Upper lobe of left lung (tissue), 6 donors: Measurements from ENCODE around the gene SKIL. TPM values are rescaled to one million over a fixed set of nuclear protein-coding genes. Genes with fewer than 3 reads are reported as not detected.

Source experiments
- ATAC-seq, 2 donors: fragments of 200-7000 bp; cut with Tn5 transposase; one replicate each; pipeline ENCODE4 v1.9.1; 2022; ENCODE audit warnings: mild to moderate bottlenecking in 2 of 2, moderate library complexity in 2 of 2; ENCODE audit not compliant: low FRiP score in 2 of 2
- DNase-seq, 2 donors: peaks; one replicate each; pipeline ENCODE4 v3.0.0-alpha.2; 2019 to 2020
- H3K27ac ChIP-seq, 4 donors: fragments of 200-600 bp; sonication (generic); one replicate each; pipeline ENCODE4 v1.5.1; 2016 to 2019
- H3K27me3 ChIP-seq, 4 donors: fragments of 200-600 bp; sonication (generic); one replicate each; pipeline ENCODE4 v1.5.1; 2017 to 2019
- H3K36me3 ChIP-seq, 4 donors: fragments of 200-600 bp; sonication (generic); one replicate each; pipeline ENCODE4 v1.5.1; 2016 to 2019
- H3K4me1 ChIP-seq, 4 donors: fragments of 200-600 bp; sonication (generic); one replicate each; pipeline ENCODE4 v1.5.1; 2018 to 2019
- H3K4me3 ChIP-seq, 4 donors: fragments of 200-600 bp; sonication (generic); one replicate each; pipeline ENCODE4 v1.5.1; 2017 to 2019; ENCODE audit warnings: mild to moderate bottlenecking in 2 of 4, moderate library complexity in 1 of 4
- H3K9me3 ChIP-seq, 4 donors: fragments of 200-600 bp; sonication (generic); one replicate each; pipeline ENCODE4 v1.5.1; 2018 to 2019
- EP300 ChIP-seq, 4 donors: sonication (generic); formaldehyde crosslinking; IDR thresholded peaks; one replicate each; pipeline ENCODE4 v1.5.1; 2017; ENCODE audit warnings: antibody characterized with exemption in 4 of 4, control low read depth in 2 of 4
- POLR2A ChIP-seq, 4 donors: fragments of 450-650 bp; IDR thresholded peaks; one replicate each; pipeline ENCODE4 v1.5.1; 2016 to 2017; ENCODE audit warnings: antibody characterized with exemption in 4 of 4, mild to moderate bottlenecking in 2 of 4
- POLR2AphosphoS5 ChIP-seq, 2 donors: sonication (generic); formaldehyde crosslinking; IDR thresholded peaks; one replicate each; pipeline ENCODE4 v1.5.1; 2017; ENCODE audit warnings: antibody characterized with exemption in 2 of 2
- WGBS, 2 donors: methylation state at CpG; one replicate each; pipeline ENCODE4 v1.1.5; 2017 to 2018; 5-methylcytosine and 5-hydroxymethylcytosine counted together
- total RNA-seq, 6 donors: library from RNA; depleted of rRNA in 4 of 6; stranded (reverse); fragments of >200 nt in 4 of 6; gene quantifications; one replicate each; pipeline versions ENCODE4 v1.1.0 to v1.2.1, GENCODE V29; 2016 to 2021
- TF ChIP-seq, protein P1 (sequence below), 6 experiments: fragments of 450-650 bp in 4 of 6; fragments of 200-600 bp in 2 of 6; sonication (generic) in 2 of 6; IDR thresholded peaks; one replicate each; pipeline ENCODE4 v1.5.1; 2016 to 2019; ENCODE audit warnings: antibody characterized with exemption in 6 of 6
- donor health status: DM: no; HTN: no; CAD: no; lungs with moderate emphysema.
- donor health status: DM: no; HTN: yes; CAD: no; lungs with severe emphysema.

The SKIL gene
- total RNA-seq, 6 donors from 2014 or later, result 26.2 to 80.8 (median 69.3) TPM

DNA sequence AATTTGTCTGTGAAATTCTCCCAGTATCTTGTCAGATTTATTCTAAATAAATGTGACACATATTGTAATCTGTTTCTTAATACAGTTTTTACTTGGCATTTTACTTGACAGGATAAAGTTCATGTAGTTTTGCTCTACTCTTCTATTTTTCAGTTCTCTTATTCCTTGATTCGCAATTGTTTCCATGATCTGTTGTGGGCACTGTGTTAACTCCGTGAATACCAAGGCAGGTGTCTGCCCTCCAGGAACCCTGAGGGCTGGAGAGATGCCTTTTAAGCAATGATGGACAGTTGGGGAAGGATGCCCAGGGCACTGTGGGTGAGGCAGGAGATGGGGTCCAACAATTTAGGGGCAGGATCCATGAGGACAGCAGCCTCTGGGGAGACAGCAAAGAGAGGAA is 64.2 kb downstream of the SKIL start:
- no peaks in the 10 kb centered on the region for H3K36me3 ChIP-seq
- no peaks in the 10 kb centered on the region for H3K9me3 ChIP-seq
- H3K4me3 ChIP-seq, result peak overlapping the region in 2 of 4 donors; percentile 31 to 54
- peak overlapping the region in 3 of 4 donors; percentile 78 to 87 (median 83) for H3K27ac ChIP-seq
- no peak for DNase-seq
- peaks cover 19 to 24% (median 20%) of the 10 kb centered on the region in 4 donors for H3K4me1 ChIP-seq
- H3K27me3 ChIP-seq, result peaks cover 0 to 20% (median 14%) of the 10 kb centered on the region in 4 donors
- WGBS, 2 donors, result 60 to 85% methylated on average over 2 of the region's 2 CpGs
- TF ChIP-seq POLR2A (IDR thresholded peaks at IDR 0.05) (no peak), POLR2AphosphoS5 (IDR thresholded peaks at IDR 0.05) (no peak), EP300 (IDR thresholded peaks at IDR 0.05) (no peak)
- TF ChIP-seq, protein P1, sequence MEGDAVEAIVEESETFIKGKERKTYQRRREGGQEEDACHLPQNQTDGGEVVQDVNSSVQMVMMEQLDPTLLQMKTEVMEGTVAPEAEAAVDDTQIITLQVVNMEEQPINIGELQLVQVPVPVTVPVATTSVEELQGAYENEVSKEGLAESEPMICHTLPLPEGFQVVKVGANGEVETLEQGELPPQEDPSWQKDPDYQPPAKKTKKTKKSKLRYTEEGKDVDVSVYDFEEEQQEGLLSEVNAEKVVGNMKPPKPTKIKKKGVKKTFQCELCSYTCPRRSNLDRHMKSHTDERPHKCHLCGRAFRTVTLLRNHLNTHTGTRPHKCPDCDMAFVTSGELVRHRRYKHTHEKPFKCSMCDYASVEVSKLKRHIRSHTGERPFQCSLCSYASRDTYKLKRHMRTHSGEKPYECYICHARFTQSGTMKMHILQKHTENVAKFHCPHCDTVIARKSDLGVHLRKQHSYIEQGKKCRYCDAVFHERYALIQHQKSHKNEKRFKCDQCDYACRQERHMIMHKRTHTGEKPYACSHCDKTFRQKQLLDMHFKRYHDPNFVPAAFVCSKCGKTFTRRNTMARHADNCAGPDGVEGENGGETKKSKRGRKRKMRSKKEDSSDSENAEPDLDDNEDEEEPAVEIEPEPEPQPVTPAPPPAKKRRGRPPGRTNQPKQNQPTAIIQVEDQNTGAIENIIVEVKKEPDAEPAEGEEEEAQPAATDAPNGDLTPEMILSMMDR (IDR thresholded peaks at IDR 0.05), result no peak
- no peak for ATAC-seq

DNA sequence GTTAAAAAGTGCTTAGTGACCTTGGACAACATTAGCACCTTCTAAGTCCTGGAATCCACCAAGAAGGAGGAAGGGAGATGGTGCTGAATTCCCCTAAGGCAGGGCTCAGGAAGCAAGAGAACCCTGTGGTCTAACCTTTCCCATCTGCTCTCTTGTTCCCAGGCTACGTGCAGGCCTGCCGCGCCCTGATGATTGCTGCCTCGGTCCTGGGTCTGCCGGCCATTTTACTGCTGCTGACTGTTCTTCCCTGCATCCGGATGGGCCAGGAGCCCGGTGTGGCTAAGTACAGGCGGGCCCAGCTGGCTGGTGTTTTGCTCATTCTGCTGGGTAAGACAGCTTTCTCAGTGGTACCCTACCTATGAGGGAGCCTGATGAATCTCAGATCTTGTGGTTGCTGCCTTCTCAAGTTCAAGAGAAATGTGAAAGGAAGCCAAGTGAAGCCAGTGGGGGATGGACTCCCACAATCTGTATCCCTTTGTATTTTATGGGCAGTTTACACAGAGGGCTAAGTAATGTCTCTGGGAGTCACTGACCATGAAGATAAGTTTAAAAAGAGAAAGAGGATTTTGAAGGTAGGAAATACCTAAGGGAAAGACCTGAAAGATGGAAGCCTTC is 65.6 kb downstream of the SKIL start:
- Histone ChIP-seq H3K9me3 (no peaks in the 10 kb centered on the region), H3K36me3 (no peaks in the 10 kb centered on the region), H3K27me3 (peaks cover 0 to 20% (median 14%) of the 10 kb centered on the region in 4 donors), H3K4me3 (no peak overlapping the region), H3K27ac (peak overlapping the region in 1 of 4 donors; percentile 42), H3K4me1 (peaks cover 19 to 21% (median 20%) of the 10 kb centered on the region in 4 donors)
- ATAC-seq (no peak), DNase-seq (peak in 1 of 2 donors; percentile 47)
- 80 to 89% methylated on average over 6 to 8 of the region's 8 CpGs for WGBS, 2 donors
- no peak for TF ChIP-seq POLR2AphosphoS5 (IDR thresholded peaks at IDR 0.05)
- TF ChIP-seq, protein P1 (IDR thresholded peaks at IDR 0.05), result no peak
- no peak for TF ChIP-seq POLR2A (IDR thresholded peaks at IDR 0.05)
- TF ChIP-seq EP300 (IDR thresholded peaks at IDR 0.05), result no peak

DNA sequence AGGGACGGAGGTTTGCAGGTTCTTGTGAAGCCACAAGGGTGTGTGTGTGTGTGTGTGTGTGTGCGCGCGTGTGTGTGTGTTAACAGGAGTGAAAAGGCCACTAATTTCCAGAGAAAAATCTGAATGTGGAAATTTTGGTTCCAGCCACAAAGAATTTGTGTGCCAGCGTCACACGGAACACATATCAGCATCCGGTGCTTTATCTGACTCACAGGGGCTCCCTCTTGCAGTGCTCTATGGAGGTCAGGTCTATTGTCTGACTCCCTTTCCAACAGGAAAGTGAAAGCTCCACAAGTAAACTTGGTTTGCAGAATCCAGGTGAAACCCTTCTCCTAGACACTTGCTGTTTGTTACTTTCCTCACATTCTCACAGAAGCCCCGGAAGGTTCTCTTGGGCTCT is 67.4 kb downstream of the SKIL start:
- H3K27me3 ChIP-seq, result peaks cover 0 to 3% (median under 1%) of the 10 kb centered on the region in 4 donors
- TF ChIP-seq EP300 (IDR thresholded peaks at IDR 0.05) (no peak), POLR2AphosphoS5 (IDR thresholded peaks at IDR 0.05) (no peak), POLR2A (IDR thresholded peaks at IDR 0.05) (no peak)
- TF ChIP-seq, protein P1 (IDR thresholded peaks at IDR 0.05), result no peak

DNA sequence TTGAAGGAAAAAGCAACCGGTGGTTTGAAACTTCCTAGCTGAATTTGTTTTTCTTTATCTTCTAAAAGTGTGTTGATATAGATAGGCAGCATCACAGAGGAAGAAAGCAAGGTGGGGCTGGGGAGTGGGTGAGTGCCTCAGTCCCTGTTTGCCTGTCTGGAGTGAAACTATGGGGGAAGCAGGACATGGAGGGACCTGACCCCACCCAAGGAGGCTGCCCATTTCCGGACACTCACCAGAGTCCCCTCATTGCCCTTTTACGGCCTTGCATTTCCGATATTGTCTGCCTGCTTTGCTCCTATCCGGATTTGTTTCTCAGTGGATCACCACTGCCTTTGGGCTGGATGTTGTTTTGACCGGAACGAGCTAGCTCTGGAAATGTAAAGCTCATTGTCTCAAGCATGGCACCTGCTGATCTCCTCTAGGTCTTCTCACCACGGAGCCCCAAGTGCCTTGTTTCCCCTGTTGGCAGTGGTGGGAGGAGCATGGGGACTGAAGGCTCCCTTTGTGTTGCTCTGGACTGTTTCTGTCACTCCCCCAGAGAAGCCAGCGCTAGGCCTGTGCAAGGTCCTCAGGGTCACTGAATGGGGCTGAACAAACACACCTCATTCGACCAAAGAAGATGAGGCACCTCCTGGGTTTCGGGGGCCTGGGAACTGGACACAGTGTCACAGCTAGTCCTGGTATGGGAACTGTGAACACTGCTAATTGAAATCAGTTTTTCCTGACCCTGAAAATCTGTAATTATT is 68.2 kb downstream of the SKIL start:
- 59 to 77% methylated on average over 9 to 11 of the region's 11 CpGs for whole genome bisulfite sequencing, 2 donors
- Histone ChIP-seq H3K9me3 (no peaks in the 10 kb centered on the region), H3K36me3 (no peaks in the 10 kb centered on the region), H3K27me3 (no peaks in the 10 kb centered on the region), H3K27ac (peak overlapping the region in 3 of 4 donors; percentile 28 to 67 (median 53)), H3K4me3 (no peak overlapping the region), H3K4me1 (peaks cover 0 to 3% (median 0%) of the 10 kb centered on the region in 4 donors)
- ATAC-seq (no peak), DNase-seq (no peak)
- TF ChIP-seq EP300 (IDR thresholded peaks at IDR 0.05) (no peak), POLR2A (IDR thresholded peaks at IDR 0.05) (no peak), POLR2AphosphoS5 (IDR thresholded peaks at IDR 0.05) (no peak)
- TF ChIP-seq, protein P1 (IDR thresholded peaks at IDR 0.05), result no peak

More for the DNA sequence above, 67.4 kb downstream of the SKIL start:
- DNase-seq (no peak), ATAC-seq (no peak)
- no peaks in the 10 kb centered on the region for H3K9me3 ChIP-seq
- no peaks in the 10 kb centered on the region for H3K36me3 ChIP-seq
- peak overlapping the region in 2 of 4 donors; percentile 53 to 67 for H3K27ac ChIP-seq
- H3K4me3 ChIP-seq, result no peak overlapping the region
- peaks cover 2 to 3% (median 2%) of the 10 kb centered on the region in 4 donors for H3K4me1 ChIP-seq
- WGBS, 2 donors, result 64 to 78% methylated on average over 8 of the region's 8 CpGs
